Suprapubic skin (tissue), 4 donors: Measurements from ENCODE around the gene PLXNC1.

Experiments
- CTCF ChIP-seq, 2 donors: fragments of 200-600 bp in 1 of 2; fragments of 450-650 bp in 1 of 2; sonication (generic) in 1 of 2; IDR thresholded peaks; one replicate each; pipeline ENCODE4 v1.5.1; 2016 to 2019; ENCODE audit warnings: antibody characterized with exemption in 2 of 2, mild to moderate bottlenecking in 1 of 2, moderate library complexity in 1 of 2
- EP300 ChIP-seq: sonication (generic); formaldehyde crosslinking; IDR thresholded peaks from one replicate; pipeline ENCODE4 v1.6.1; 2017; ENCODE audit warnings: antibody characterized with exemption
- POLR2A ChIP-seq, 2 donors: fragments of 450-650 bp; IDR thresholded peaks; one replicate each; pipeline ENCODE4 v1.6.1; 2017; ENCODE audit warnings: antibody characterized with exemption in 2 of 2, mild to moderate bottlenecking in 2 of 2, moderate library complexity in 2 of 2
- POLR2AphosphoS5 ChIP-seq, 3 donors: sonication (generic); formaldehyde crosslinking; IDR thresholded peaks; one replicate each; pipeline ENCODE4 v1.6.1; 2017; ENCODE audit warnings: antibody characterized with exemption in 3 of 3

DNA sequence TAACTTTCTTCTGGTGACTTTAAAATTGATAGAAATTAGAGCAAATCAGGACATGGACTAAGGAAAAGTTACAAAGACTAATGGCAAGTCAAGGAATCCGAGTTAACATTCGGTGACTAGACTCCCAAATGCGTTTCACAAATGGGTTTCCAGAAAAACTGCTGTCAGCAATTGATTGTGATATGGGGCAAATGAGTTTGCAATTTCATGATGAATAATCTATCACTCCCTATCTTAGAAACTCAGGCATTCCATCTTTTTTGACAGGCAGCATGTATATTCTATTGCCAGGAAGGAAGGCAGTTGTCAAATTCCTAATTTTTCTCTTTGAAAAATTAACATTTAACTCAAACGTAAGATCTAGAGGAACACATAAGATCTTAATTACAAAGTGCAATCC is 40.5 kb upstream of the PLXNC1 start:
- TF ChIP-seq CTCF (IDR thresholded peaks at IDR 0.05) = no peak
- no peak for TF ChIP-seq POLR2AphosphoS5 (IDR thresholded peaks at IDR 0.05)
- TF ChIP-seq POLR2A (IDR thresholded peaks at IDR 0.05) = no peak
- TF ChIP-seq EP300 = no peak
